Activated CD8-positive, alpha-beta memory T cell treated with anti-CD3 and anti-CD28 coated beads, Interleukin-2, amount 50 U/mL, for 48 hours (primary cell): ENCODE data around the gene APBB1IP.
"Not testable (repeated sequence)": the region's sequence is repeated elsewhere in the genome, so short reads cannot be mapped to it uniquely, and the experiment has no call there.

Experiments
- DNase-seq: peaks from one replicate; pipeline ENCODE4 v3.0.0-alpha.2; 2020

APBB1IP gene

DNA sequence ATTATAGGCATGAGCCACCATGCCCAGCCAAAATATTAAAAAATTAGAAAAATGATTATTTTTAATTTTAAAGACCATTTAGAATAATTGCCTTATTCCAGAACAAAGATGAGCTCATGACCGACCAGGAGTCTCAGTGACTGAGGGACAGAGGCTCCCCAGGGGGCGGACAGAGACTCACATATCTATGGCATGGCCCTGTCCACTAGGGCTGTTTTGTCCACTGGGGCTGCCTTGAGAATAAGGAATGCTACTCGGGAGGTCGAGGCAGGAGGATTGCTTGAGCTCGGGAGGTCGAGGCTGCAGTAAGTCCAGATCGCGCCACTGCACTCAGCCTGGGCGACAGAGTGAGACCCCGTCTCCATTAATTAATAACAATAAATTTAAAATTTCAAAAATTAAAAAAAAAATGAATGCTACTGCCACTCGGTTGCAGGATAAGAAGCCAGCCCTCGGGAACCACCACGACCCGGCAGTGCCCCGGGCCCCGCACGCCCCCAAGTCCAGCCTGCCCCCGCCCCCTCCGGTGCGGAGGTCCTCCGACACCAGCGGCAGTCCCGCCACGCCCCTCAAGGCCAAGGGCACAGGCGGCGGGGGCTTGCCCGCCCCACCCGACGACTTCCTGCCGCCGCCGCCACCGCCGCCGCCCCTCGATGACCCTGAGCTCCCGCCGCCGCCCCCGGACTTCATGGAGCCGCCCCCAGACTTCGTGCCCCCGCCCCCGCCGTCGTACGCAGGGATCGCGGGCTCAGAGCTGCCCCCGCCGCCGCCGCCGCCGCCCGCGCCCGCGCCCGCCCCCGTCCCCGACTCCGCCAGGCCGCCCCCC is 128.6 kb downstream of the APBB1IP start:
- no peak for DNase-seq

- DNase-seq: no peak
These were observed 129.2 kb downstream of the APBB1IP start for GRCh38 chr10:26567351-26567721.

GRCh38 chr10:26571655-26572054 is 133.5 kb downstream of the APBB1IP start:
- no peak for DNase-seq

DNA sequence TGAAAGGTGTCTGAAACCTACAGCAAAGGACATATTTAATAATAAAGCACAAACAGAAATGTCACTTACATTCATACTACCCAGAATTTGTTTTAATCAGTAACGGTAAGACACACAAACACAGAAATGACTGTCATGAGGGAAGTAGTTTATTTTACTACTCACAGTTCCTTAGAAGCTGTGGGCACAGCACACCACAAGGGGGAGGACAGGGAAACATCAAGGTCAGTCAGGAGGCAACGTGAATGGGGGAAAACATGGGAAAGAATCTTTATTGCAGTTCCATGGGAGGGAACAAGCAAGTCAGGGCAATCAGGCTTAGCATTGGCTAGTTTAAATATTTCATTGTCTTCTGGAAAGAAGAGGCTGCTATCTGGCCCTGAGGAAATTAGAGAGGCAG is 135.5 kb downstream of the APBB1IP start:
- DNase-seq: no peak

DNA sequence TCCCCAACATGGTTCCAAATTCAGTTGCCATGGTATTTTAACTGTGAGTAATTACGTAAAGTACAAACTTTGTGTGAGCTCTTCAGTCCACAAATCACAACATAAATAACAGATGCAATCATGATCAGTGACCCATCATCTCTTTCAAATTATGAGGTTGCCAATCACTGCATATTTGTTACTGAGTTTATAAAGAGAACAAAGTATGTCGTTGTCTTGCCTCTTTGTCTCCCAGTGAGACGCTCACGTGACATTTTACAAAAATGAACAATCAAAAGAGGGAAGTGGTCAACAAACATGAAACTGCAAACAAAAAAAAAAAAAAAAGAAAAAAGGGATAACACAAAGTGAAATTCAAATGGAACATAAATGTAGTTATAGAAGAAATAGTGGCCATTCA is 136.6 kb downstream of the APBB1IP start:
- no peak for DNase-seq

GRCh38 chr10:26578371-26578770 is 140.2 kb downstream of the APBB1IP start:
- DNase-seq: not testable (repeated sequence)

- no peak for DNase-seq
These were observed 141.3 kb downstream of the APBB1IP start for GRCh38 chr10:26579256-26580063.

- DNase-seq: no peak
These were observed 148.1 kb downstream of the APBB1IP start for GRCh38 chr10:26586211-26586610.

DNA sequence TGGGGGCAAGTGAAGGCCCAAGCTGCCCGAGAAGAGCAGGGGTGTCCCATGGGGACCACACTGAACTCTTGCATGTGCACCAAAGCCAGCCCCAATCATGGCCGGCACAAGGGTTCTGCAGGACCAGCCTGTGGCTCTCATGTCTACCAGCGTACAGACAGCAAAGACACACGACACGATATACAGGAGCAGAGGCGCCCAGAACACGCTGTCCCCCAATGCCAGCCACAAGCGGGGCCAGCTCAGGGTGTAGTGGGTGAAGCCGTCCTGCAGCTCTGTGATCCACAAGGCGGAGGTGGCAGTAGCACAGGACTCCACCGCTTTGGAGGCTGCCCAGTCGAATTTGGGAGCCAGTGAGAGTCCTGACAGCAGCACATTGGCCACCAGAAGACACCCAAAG is 150.5 kb downstream of the APBB1IP start:
- no peak for DNase-seq

- DNase-seq: not testable (repeated sequence)
These were observed 151.7 kb downstream of the APBB1IP start for GRCh38 chr10:26589813-26590212.

DNA sequence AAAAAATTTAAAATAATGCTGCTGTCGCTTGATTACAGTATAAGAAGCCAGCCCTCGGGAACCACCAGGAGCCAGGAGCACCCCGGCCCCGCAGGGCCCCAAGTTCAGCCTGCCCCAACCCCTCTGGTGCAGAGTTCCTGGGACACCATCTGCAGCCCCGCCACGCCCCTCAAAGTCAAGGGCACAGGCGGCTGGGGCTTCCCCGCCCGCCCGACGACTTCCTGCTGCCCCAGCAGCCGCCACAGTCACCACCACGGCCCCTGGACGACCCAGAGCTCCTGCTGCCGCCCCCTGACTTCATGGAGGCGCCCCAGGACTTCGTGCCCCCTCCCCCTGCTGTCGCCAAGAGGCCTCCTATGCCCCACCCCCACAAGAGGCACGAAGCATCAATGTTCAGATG is 155.8 kb downstream of the APBB1IP start:
- DNase-seq: no peak

GRCh38 chr10:26603283-26603682 is 165.1 kb downstream of the APBB1IP start:
- not testable (repeated sequence) for DNase-seq

DNA sequence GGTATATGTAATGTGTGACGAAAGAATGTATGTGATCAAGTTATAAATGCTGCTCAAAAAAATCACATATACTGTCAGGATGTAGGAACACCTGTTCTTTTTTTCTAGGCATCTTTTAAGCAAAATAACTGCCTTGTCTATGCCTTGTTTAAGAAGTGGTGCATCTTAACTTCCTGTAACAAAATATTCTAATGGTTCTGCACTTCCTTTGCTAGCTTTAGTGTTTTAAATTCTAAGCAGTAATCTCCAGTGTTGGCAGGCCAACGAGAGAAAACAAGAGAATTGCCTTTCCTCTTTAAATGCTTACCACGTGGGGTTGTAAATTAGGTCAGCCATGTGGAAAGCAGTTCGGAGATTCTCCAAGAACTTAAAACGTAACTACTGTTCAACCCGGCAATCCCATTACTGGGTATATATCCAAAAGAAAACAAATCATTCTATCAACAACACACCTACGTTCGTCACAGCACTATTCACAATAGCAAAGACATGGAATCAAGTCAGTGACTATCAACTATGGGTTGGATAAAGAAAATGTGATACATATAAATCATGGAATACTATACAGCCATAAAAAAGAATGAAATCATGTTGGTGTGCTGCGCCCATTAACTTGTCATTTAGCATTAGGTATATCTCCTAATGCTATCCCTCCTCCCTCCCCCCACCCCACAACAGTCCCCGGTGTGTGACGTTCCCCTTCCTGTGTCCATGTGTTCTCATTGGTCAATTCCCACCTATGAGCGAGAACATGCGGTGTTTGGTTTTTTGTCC is 166.4 kb downstream of the APBB1IP start:
- DNase-seq: not testable (repeated sequence)

DNA sequence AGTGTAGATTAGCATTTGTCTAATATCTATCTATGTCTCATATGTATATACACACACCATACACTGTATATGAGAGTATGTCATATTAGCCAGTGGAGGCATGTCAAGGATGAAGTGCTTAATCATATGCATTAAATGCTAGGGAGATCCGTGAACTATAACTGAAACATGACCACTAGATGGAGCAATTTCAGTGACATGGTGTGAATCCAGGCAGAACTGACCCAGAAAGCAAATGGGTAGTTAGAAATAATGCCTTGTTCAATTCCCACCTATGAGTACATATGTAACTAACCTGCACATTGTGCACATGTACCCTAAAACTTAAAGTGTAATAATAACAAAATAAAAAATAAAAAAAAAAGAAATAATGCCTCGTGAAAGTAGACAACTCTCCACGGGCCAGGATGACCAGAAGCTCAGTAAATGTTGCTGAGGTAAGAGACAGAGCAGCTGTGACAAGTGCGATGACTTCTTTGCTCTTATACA is 168.3 kb downstream of the APBB1IP start:
- not testable (repeated sequence) for DNase-seq

DNA sequence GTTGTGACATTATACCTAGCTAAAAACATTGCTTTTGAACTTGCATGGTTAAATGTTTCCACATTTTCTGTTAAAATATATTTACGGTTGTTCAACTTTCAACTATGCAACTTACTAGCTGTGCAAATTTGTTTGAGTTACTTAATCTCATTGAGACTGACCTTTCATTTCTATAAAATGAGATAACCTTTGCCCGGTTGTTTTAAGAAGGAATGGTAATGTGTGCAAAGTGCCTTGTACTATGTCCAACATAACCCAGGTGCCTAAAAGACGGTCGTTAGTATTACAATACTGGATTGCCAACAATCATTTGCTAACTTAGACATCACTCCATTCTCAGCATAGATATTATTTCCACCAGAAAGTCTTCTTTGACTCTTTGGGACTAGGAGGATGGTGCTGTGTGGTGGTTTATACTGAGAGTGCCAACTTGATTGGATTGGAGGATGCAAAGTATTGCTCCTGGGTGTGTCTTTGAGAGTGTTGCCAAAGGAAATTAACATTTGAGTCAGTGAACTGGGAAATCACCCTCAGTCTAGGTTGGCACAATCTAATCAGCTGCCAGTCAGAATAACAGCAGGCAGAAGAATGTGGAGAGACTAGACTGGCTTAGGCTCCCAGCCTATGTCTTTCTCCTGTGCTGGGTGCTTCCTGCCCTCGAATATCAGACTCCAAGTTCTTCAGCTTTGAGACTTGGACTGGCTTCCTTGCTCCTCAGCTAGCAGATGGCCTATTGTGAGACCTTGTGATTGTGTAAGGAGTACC is 174.2 kb downstream of the APBB1IP start:
- no peak for DNase-seq
